Raji (cell line): ENCODE results near the gene CGB3.

Source experiments
- POLR2A ChIP-seq: IDR thresholded peaks from 2 replicates; pipeline ENCODE4 v1.6.1; 2011; ENCODE audit warnings: low read depth, low read length, control low read depth; ENCODE audit not compliant: insufficient read depth

CGB3 gene

GRCh38 chr19:48989701-48990291 is 34.3 kb downstream of the CGB3 start:
- no peak for TF ChIP-seq POLR2A

DNA sequence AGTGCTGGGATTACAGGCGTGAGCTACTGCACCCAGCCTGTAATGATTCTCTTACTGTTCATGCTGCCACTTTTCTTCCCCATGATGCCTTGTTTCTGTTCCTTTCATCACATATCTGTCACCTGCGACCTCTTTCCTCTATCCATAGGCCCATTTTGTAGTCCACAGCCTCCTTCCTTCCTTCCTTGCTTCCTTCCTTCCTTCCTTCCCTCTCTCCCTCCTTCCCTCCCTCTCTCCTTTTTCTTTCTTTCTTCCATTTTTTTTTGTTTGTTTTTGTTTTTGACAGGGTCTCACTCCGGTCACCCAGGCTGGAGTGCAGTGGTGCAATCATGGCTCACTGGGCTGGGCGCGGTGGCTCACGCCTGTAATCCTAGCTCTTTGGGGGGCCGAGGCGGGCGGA is 35.3 kb downstream of the CGB3 start:
- TF ChIP-seq POLR2A = no peak

DNA sequence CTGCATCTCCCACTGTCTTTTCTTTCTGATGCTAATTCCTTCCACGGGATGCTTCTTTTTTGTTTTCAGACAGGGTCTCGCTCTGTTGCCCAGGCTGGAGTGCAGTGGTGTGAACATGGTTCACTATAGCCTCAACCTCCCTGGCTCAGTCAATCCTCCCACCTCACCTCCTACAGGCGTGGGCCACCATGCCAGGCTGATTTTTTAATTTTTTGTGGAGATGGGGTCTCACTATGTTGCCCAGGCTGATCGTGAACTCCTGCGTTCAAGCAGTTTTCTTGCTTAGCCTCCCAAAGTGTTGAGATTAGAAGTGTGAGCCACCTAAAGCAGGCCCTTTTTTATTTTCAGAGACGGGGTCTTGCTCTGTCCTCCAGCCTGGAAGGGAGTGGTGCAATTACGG is 35.8 kb downstream of the CGB3 start:
- no peak for TF ChIP-seq POLR2A

DNA sequence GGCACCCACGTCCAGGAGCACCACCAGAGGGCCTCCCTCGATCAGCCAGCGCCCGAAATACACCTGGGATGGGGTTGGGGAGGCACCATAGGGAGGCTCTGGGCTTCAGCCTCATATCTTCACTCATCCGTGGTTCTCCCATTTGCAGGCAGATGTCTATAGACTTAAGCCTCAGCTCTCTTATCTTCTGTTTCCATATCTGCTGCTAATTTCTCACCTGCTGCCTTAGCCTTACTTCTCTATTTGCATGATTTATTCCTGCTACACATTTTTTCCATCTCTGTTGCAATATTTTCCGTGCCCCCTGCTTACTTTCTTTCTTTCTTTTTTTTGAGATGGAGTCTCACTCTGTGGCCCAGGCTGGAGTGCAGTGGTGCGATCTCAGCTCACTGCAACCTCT is 36.8 kb downstream of the CGB3 start:
- TF ChIP-seq POLR2A = no peak

DNA sequence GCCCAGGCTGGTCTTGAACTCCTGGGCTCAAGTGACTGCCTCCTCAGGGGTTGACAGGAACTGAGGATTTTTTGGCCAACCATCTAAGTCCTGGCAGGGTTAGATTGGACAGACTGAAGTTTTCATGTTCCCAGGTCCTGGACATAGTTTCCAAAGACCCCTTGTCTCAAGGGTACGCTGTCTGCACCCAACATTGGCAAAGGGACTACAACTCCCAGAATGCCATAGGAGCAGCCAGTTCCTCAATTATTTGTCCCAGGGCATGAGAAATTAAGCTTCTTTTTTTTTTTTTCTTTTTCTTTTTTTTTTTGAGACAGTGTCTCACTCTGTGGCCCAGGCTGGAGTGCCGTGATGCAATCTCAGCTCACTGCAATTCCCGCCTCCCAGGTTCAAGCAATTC is 37.9 kb downstream of the CGB3 start:
- TF ChIP-seq POLR2A = no peak

DNA sequence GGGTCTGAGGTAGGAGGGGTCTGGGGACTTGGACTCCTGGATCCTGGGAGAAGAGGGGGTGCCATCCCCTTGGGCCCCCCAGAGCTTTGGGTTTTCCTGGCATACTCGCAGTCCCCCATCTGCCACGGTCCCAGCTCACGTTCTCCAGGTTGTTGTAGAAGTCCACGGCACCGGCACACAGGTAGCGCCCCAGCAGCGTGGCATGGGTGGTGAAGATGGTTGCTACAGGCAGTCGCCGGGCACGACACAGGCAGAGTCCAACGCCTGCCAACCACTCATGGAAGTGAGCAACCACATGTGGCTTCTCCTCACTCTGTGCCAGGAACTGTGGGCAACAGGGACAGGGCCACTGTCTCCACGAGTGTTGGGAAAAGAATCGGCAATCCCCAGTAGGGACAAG is 38.4 kb downstream of the CGB3 start:
- TF ChIP-seq POLR2A = no peak

- TF ChIP-seq POLR2A = no peak
These were observed 41.9 kb downstream of the CGB3 start for GRCh38 chr19:48982280-48982679.

GRCh38 chr19:48977061-48977460 is 47.1 kb downstream of the CGB3 start:
- TF ChIP-seq POLR2A = no peak

DNA sequence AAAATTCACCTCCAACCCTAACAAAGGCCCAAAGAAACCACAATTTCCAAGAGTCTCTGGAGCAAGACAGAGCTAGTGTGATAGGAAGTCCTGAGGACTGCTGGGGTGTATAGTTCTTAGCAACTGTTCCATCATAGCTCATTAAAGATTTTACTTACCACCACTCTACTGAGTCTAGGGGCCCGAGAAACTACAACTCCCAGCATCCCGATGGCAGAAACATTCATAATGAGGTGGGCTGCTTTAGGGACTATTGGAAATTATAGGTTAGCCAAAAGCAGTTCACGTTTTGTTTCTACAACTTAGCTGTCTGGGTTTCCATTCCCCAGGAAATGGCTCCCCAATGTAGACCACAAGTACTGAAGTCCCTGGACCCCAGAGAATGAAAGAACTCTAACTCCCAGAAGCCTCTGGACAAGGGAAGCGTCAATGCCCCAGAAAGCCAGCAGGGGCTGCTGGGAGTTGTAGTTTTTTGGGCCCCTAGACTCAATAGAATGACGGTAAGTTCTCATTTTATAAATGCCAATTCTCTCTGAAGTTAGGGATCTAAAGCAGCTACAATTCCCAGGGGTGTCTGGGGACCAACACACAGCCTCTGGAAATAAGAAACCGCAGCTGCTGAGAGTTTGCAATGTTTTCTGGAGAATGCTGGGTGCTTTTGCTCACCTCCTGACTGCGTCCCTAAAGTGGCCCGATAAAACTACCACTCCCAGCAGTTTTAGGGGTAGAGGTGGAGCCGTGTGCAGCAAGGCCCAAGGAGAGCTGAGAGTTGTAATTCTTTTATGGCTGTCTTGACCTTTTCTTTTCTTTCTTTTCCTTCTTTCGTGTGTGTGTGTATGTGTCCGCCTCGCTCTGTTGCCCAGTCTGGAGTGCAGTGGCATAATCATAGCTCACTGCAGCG is 47.9 kb downstream of the CGB3 start:
- no peak for TF ChIP-seq POLR2A
